ENCODE data around the gene FBXL17. TPM values are rescaled to one million over a fixed set of nuclear protein-coding genes. Genes with fewer than 3 reads are reported as not detected.

FBXL17 gene
- total RNA-seq, 1 experiment from 2014 or later: 5.3 TPM

DNA sequence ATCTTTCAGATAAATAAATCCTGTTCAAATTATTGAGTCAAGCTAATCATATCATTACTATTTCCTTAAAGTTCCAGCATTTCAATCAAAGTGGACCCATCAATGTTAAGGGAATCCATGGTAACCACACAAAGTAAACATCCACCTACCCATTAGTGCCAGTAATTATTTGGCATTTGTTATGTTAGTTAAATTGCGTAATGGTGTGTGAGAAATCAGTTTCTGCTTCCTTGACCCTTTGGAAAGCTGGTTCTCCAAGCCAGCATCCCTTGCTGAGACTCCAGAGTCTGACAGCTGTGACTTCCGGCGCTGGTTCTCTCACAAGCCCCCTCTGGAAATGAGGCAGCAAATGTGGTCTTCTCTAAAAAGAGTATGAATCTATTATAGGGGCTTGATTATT, 402.6 kb downstream of the FBXL17 start:
- H3K27ac Mint-ChIP-seq: peak overlapping the region in 2 of 3 experiments; percentile 11 to 85; a peak in 2 of 7 replicates
- no peak for DNase-seq

More for the DNA sequence above, 402.6 kb downstream of the FBXL17 start:
- Histone ChIP-seq H3K23ac (ENCODE audit: insufficient read length, low read depth, low read length) (no peak overlapping the region), H2AFZ (ENCODE audit: low read length) (no peak overlapping the region), H3K4me1 (ENCODE audit: insufficient read depth, low read length) (peaks cover 5% of the 10 kb centered on the region; the same call in 1 of the 2 replicates), H4K8ac (replicated peaks; ENCODE audit: insufficient read length, low read depth, low read length) (no peak overlapping the region), H3K18ac (ENCODE audit: insufficient read length, low read depth, low read length) (no peak overlapping the region), H3K23me2 (ENCODE audit: insufficient read length, low read depth, low read length, poor library complexity, severe bottlenecking) (no peaks in the 10 kb centered on the region), H3K79me2 (ENCODE audit: insufficient read depth, low read length) (no peaks in the 10 kb centered on the region), H2BK20ac (ENCODE audit: low read depth, low read length, poor library complexity, severe bottlenecking) (no peak overlapping the region), H3K27ac (ENCODE audit: insufficient read length, low read depth, low read length) (no peak overlapping the region), H3K4me2 (ENCODE audit: insufficient read depth, insufficient read length, low read length) (no peak overlapping the region), H2BK12ac (ENCODE audit: insufficient read length, low read depth, low read length) (no peak overlapping the region), H3K56ac (ENCODE audit: insufficient read length, low read depth, low read length) (no peak overlapping the region), H3K4ac (ENCODE audit: low read depth, low read length) (no peak overlapping the region), H3K9me3 (ENCODE audit: control insufficient read depth, low read depth, low read length) (no peaks in the 10 kb centered on the region), H2BK5ac (ENCODE audit: insufficient read length, low read length) (no peak overlapping the region), H3T11ph (ENCODE audit: low read length) (no peak overlapping the region), H2BK120ac (ENCODE audit: low read depth, low read length, poor library complexity, severe bottlenecking) (no peak overlapping the region), H2AK5ac (ENCODE audit: insufficient read length, low read length) (no peak overlapping the region), H4K91ac (ENCODE audit: insufficient read length, low read depth, low read length) (no peak overlapping the region), H4K5ac (ENCODE audit: insufficient read length, low read depth, low read length) (no peak overlapping the region), H2BK15ac (ENCODE audit: low read depth, low read length) (no peak overlapping the region), H3K14ac (ENCODE audit: insufficient read depth, low read length) (no peak overlapping the region), H4K20me1 (ENCODE audit: control insufficient read depth, insufficient read depth, insufficient read length) (no peaks in the 10 kb centered on the region), H3K27me3 (ENCODE audit: insufficient read depth, low read length) (no peaks in the 10 kb centered on the region), H3K9ac (ENCODE audit: extremely low read depth, insufficient read length, low read length) (no peak overlapping the region), H3K79me1 (ENCODE audit: insufficient read depth, low read depth, low read length, poor library complexity, severe bottlenecking) (no peaks in the 10 kb centered on the region)
- no peak overlapping the region for H3K4me3 Mint-ChIP-seq
- no peaks in the 10 kb centered on the region for H3K36me3 Mint-ChIP-seq (ENCODE audit: insufficient read depth in 1 of 3, low read depth in 3 of 3)
- peaks cover 47 to 50% of the 10 kb centered on the region in 2 experiments for H3K4me1 Mint-ChIP-seq
- H3K9me3 Mint-ChIP-seq: no peaks in the 10 kb centered on the region
- TF ChIP-seq, protein P1, sequence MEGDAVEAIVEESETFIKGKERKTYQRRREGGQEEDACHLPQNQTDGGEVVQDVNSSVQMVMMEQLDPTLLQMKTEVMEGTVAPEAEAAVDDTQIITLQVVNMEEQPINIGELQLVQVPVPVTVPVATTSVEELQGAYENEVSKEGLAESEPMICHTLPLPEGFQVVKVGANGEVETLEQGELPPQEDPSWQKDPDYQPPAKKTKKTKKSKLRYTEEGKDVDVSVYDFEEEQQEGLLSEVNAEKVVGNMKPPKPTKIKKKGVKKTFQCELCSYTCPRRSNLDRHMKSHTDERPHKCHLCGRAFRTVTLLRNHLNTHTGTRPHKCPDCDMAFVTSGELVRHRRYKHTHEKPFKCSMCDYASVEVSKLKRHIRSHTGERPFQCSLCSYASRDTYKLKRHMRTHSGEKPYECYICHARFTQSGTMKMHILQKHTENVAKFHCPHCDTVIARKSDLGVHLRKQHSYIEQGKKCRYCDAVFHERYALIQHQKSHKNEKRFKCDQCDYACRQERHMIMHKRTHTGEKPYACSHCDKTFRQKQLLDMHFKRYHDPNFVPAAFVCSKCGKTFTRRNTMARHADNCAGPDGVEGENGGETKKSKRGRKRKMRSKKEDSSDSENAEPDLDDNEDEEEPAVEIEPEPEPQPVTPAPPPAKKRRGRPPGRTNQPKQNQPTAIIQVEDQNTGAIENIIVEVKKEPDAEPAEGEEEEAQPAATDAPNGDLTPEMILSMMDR (conservative IDR thresholded peaks at IDR 0.05): no peak
- H3K27me3 Mint-ChIP-seq (ENCODE audit: low read depth): no peaks in the 10 kb centered on the region
- WGBS (ENCODE audit: extremely low coverage, insufficient read length, low lambda C conversion rate): no CpG with 5 or more reads among the region's 3 CpGs
